ENCODE results near the gene KCNN3.

The KCNN3 gene

GRCh38 chr1:154783976-154784375 is 86.1 kb downstream of the KCNN3 start:
- no peak for DNase-seq (ENCODE audit: low read depth in 2 of 2)
- TF ChIP-seq CTCF (IDR thresholded peaks at IDR 0.05; ENCODE audit: low read depth, low read length) = no peak
- no peak overlapping the region for H3K4me3 ChIP-seq (replicated peaks in 1 of 2; ENCODE audit: low read depth in 2 of 2, low read length in 2 of 2)

- TF ChIP-seq CTCF (IDR thresholded peaks at IDR 0.05; ENCODE audit: low read depth, low read length) = no peak
- no peak overlapping the region for H3K4me3 ChIP-seq (replicated peaks in 1 of 2; ENCODE audit: low read depth in 2 of 2, low read length in 2 of 2)
- DNase-seq (ENCODE audit: low read depth in 2 of 2) = no peak
These were observed 89.5 kb downstream of the KCNN3 start for GRCh38 chr1:154780541-154780940.

GRCh38 chr1:154779551-154780189 is 90.4 kb downstream of the KCNN3 start:
- no peak overlapping the region for H3K4me3 ChIP-seq (replicated peaks in 1 of 2; ENCODE audit: low read depth in 2 of 2, low read length in 2 of 2)
- no peak for DNase-seq (ENCODE audit: low read depth in 2 of 2)
- no peak for TF ChIP-seq CTCF (IDR thresholded peaks at IDR 0.05; ENCODE audit: low read depth, low read length)

GRCh38 chr1:154778944-154779343 is 91.1 kb downstream of the KCNN3 start:
- H3K4me3 ChIP-seq (replicated peaks in 1 of 2; ENCODE audit: low read depth in 2 of 2, low read length in 2 of 2) = no peak overlapping the region
- no peak for TF ChIP-seq CTCF (IDR thresholded peaks at IDR 0.05; ENCODE audit: low read depth, low read length)
- no peak for DNase-seq (ENCODE audit: low read depth in 2 of 2)

- H3K4me3 ChIP-seq (replicated peaks in 1 of 2; ENCODE audit: low read depth in 2 of 2, low read length in 2 of 2) = no peak overlapping the region
- no peak for DNase-seq (ENCODE audit: low read depth in 2 of 2)
- TF ChIP-seq CTCF (IDR thresholded peaks at IDR 0.05; ENCODE audit: low read depth, low read length) = no peak
These were observed 91.8 kb downstream of the KCNN3 start for GRCh38 chr1:154778275-154778674.

- no peak for TF ChIP-seq CTCF (IDR thresholded peaks at IDR 0.05; ENCODE audit: low read depth, low read length)
- DNase-seq (ENCODE audit: low read depth in 2 of 2) = no peak
- no peak overlapping the region for H3K4me3 ChIP-seq (replicated peaks in 1 of 2; ENCODE audit: low read depth in 2 of 2, low read length in 2 of 2)
These were observed 92.3 kb downstream of the KCNN3 start for GRCh38 chr1:154777781-154778180.

- no peak for DNase-seq (ENCODE audit: low read depth in 2 of 2)
- no peak for TF ChIP-seq CTCF (IDR thresholded peaks at IDR 0.05; ENCODE audit: low read depth, low read length)
- H3K4me3 ChIP-seq (replicated peaks in 1 of 2; ENCODE audit: low read depth in 2 of 2, low read length in 2 of 2) = no peak overlapping the region
These were observed 92.9 kb downstream of the KCNN3 start for GRCh38 chr1:154777154-154777553.
